Measurements from ENCODE around the gene EXOSC10. TPM values are rescaled to one million over a fixed set of nuclear protein-coding genes. Genes with fewer than 3 reads are reported as not detected.

The EXOSC10 gene
- 95.4 and 104 TPM in 2 replicates for total RNA-seq
- long read RNA-seq, transcript EXOSC10-202 (25 exons, 2,808 nt), result major isoform, 156 of 328 reads
- long read RNA-seq, partial matches to known transcripts, result 104 of 328 reads
- long read RNA-seq, other reads (novel, unspliced or antisense), result 66 of 328 reads

GRCh38 chr1:11099310-11100148 is at the start of gene EXOSC10:
Gene EXOSC10 (minus strand): TSS chr1:11099869. CDS start chr1:11099831, 38 bp downstream.
- Mint-ChIP-seq H3K4me3 (ENCODE audit: low read depth) (peak within 1 kb of the TSS; percentile 94), H3K9me3 (ENCODE audit: low read depth) (no peaks in the 10 kb centered on the region), H3K27me3 (no peaks in the 10 kb centered on the region), H3K4me1 (ENCODE audit: low read depth) (peaks cover 3% of the 10 kb centered on the region), H3K27ac (peak within 1 kb of the TSS; percentile 98), H3K36me3 (ENCODE audit: insufficient read depth) (peaks cover 3% of the 10 kb centered on the region)
- peak; percentile 93 for DNase-seq (ENCODE audit: low spot score, unreplicated experiment)
- TF ChIP-seq, protein P1, sequence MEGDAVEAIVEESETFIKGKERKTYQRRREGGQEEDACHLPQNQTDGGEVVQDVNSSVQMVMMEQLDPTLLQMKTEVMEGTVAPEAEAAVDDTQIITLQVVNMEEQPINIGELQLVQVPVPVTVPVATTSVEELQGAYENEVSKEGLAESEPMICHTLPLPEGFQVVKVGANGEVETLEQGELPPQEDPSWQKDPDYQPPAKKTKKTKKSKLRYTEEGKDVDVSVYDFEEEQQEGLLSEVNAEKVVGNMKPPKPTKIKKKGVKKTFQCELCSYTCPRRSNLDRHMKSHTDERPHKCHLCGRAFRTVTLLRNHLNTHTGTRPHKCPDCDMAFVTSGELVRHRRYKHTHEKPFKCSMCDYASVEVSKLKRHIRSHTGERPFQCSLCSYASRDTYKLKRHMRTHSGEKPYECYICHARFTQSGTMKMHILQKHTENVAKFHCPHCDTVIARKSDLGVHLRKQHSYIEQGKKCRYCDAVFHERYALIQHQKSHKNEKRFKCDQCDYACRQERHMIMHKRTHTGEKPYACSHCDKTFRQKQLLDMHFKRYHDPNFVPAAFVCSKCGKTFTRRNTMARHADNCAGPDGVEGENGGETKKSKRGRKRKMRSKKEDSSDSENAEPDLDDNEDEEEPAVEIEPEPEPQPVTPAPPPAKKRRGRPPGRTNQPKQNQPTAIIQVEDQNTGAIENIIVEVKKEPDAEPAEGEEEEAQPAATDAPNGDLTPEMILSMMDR (IDR thresholded peaks at IDR 0.05; ENCODE audit: unreplicated experiment), result no peak

DNA sequence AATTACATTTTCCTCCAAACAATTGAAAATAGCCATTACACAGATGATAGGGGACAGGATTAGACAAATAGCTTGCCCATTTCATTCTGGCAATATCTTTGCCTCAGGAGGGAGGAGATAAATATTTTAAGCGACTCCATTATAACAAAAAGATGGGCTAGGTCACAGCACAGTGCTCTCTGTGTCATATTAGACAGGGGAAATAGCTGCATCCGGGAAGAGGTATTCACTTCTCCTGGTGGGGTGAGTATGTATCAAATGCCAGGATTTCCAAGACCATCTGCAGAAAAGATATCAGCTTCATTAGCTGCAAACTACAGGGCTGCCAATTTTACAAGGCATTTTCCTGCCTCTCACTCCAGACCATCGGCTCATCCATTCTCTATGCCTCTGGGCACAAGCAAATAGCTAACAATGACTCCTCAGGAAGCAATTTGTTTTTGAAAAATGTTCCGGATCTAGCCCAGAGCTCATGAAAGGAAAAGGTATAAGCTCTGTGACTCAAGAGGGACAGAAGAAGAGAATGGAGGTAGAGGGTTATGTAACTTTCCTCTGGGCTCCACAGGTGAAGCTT is 47.6 kb upstream of the EXOSC10 start:
- TF ChIP-seq, protein P1 (IDR thresholded peaks at IDR 0.05; ENCODE audit: unreplicated experiment), result no peak
- Mint-ChIP-seq H3K4me1 (ENCODE audit: low read depth) (no peaks in the 10 kb centered on the region), H3K27me3 (no peaks in the 10 kb centered on the region), H3K27ac (no peak overlapping the region), H3K9me3 (ENCODE audit: low read depth) (no peaks in the 10 kb centered on the region), H3K36me3 (ENCODE audit: insufficient read depth) (peaks cover 6% of the 10 kb centered on the region), H3K4me3 (ENCODE audit: low read depth) (no peak overlapping the region)
- DNase-seq (ENCODE audit: low spot score, unreplicated experiment), result no peak

GRCh38 chr1:11145741-11146140 is 46.1 kb upstream of the EXOSC10 start:
- TF ChIP-seq, protein P1 (IDR thresholded peaks at IDR 0.05; ENCODE audit: unreplicated experiment), result no peak
- no peaks in the 10 kb centered on the region for H3K4me1 Mint-ChIP-seq (ENCODE audit: low read depth)
- DNase-seq (ENCODE audit: low spot score, unreplicated experiment), result no peak
- no peak overlapping the region for H3K4me3 Mint-ChIP-seq (ENCODE audit: low read depth)
- no peak overlapping the region for H3K27ac Mint-ChIP-seq
- no peaks in the 10 kb centered on the region for H3K9me3 Mint-ChIP-seq (ENCODE audit: low read depth)
- H3K27me3 Mint-ChIP-seq, result no peaks in the 10 kb centered on the region
- H3K36me3 Mint-ChIP-seq (ENCODE audit: insufficient read depth), result peaks cover 6% of the 10 kb centered on the region

DNA sequence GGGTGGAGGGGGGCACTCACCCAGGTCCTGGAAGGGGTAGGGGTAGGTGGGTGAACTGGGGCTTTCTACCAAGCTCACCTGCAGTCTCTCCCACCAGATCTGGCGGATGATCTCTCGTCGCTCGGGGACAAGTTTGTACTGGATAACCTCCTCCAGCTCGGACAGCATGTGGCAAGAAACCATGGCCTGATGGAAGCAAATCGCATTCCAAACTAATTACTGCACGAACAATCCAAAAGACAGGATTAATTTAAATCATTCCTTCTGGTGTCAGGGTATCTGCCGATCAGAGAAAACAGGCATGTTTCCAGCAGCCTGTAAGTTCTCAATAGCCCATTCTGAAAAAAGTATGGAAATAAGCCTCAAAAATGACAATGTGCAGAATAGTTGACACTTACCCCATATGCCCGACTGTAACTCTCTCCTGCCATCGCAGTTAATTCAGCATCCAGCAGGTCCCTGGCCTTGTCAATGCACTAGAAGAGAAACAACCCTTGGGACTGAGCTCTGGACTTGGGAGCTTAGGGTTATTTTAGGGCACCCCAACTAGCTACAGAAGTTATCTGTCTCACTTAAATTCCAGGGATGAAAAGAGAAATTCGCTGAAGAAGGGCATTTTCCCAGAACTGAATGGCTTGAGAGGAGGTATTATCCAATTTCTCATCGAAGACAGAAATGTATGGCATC is 45.0 kb upstream of the EXOSC10 start:
- H3K27me3 Mint-ChIP-seq, result no peaks in the 10 kb centered on the region
- no peaks in the 10 kb centered on the region for H3K4me1 Mint-ChIP-seq (ENCODE audit: low read depth)
- no peak overlapping the region for H3K4me3 Mint-ChIP-seq (ENCODE audit: low read depth)
- H3K9me3 Mint-ChIP-seq (ENCODE audit: low read depth), result no peaks in the 10 kb centered on the region
- no peak for DNase-seq (ENCODE audit: low spot score, unreplicated experiment)
- peaks cover 6% of the 10 kb centered on the region for H3K36me3 Mint-ChIP-seq (ENCODE audit: insufficient read depth)
- no peak overlapping the region for H3K27ac Mint-ChIP-seq
- TF ChIP-seq, protein P1 (IDR thresholded peaks at IDR 0.05; ENCODE audit: unreplicated experiment), result no peak

- peaks cover 8% of the 10 kb centered on the region for H3K36me3 Mint-ChIP-seq (ENCODE audit: insufficient read depth)
These were observed 44.2 kb upstream of the EXOSC10 start for GRCh38 chr1:11143907-11144306.

More at GRCh38 chr1:11143907-11144306, 44.2 kb upstream of the EXOSC10 start:
- Mint-ChIP-seq H3K4me3 (ENCODE audit: low read depth) (no peak overlapping the region), H3K27me3 (no peaks in the 10 kb centered on the region), H3K4me1 (ENCODE audit: low read depth) (no peaks in the 10 kb centered on the region), H3K27ac (no peak overlapping the region), H3K9me3 (ENCODE audit: low read depth) (no peaks in the 10 kb centered on the region)
- DNase-seq (ENCODE audit: low spot score, unreplicated experiment), result no peak
- TF ChIP-seq, protein P1 (IDR thresholded peaks at IDR 0.05; ENCODE audit: unreplicated experiment), result no peak

Data from progenitor cell of endocrine pancreas (in vitro differentiated cells).